ENCODE measurements around the gene CAMTA1.

Gene CAMTA1

GRCh38 chr1:7586031-7586941, 801.0 kb downstream of the CAMTA1 start:
- no peak for TF ChIP-seq CTCF (IDR thresholded peaks at IDR 0.05; ENCODE audit: borderline replicate concordance, control extremely low read depth, extremely low read depth, insufficient read depth, missing control alignments)
- in situ Hi-C loops (cut with MboI; ENCODE audit: low sequenced_read_pairs, unreplicated experiment) = no loop called here
- DNase-seq (ENCODE audit: low spot score) = no peak

- DNase-seq (ENCODE audit: low spot score) = no peak
- in situ Hi-C loops (cut with MboI; ENCODE audit: low sequenced_read_pairs, unreplicated experiment) = no loop called here
- no peak for TF ChIP-seq CTCF (IDR thresholded peaks at IDR 0.05; ENCODE audit: borderline replicate concordance, control extremely low read depth, extremely low read depth, insufficient read depth, missing control alignments)
These were observed 802.0 kb downstream of the CAMTA1 start for GRCh38 chr1:7587108-7587772.

GRCh38 chr1:7587773-7588456, 802.7 kb downstream of the CAMTA1 start:
- in situ Hi-C loops (cut with MboI; ENCODE audit: low sequenced_read_pairs, unreplicated experiment) = no loop called here
- no peak for DNase-seq (ENCODE audit: low spot score)
- TF ChIP-seq CTCF (IDR thresholded peaks at IDR 0.05; ENCODE audit: borderline replicate concordance, control extremely low read depth, extremely low read depth, insufficient read depth, missing control alignments) = no peak

GRCh38 chr1:7588457-7588827, 803.2 kb downstream of the CAMTA1 start:
- TF ChIP-seq CTCF (IDR thresholded peaks at IDR 0.05; ENCODE audit: borderline replicate concordance, control extremely low read depth, extremely low read depth, insufficient read depth, missing control alignments) = no peak
- DNase-seq (ENCODE audit: low spot score) = no peak
- in situ Hi-C loops (cut with MboI; ENCODE audit: low sequenced_read_pairs, unreplicated experiment) = no loop called here

- no peak for TF ChIP-seq CTCF (IDR thresholded peaks at IDR 0.05; ENCODE audit: borderline replicate concordance, control extremely low read depth, extremely low read depth, insufficient read depth, missing control alignments)
- DNase-seq (ENCODE audit: low spot score) = no peak
- in situ Hi-C loops (cut with MboI; ENCODE audit: low sequenced_read_pairs, unreplicated experiment) = no loop called here
These were observed 804.0 kb downstream of the CAMTA1 start for GRCh38 chr1:7589080-7589735.
